OCI-LY7 (cell line): ENCODE data around the gene PET100.

ENCODE experiments used
- EZH2phosphoT487 ChIP-seq: fragments of 200-600 bp; sonication (generic); IDR thresholded peaks from 2 replicates; pipeline ENCODE4 v1.6.1; 2018; ENCODE audit warnings: low read depth, borderline replicate concordance, mild to moderate bottlenecking, mixed run types, antibody characterized with exemption, low read length, moderate library complexity, mixed read lengths
- TF ChIP-seq, protein P1 (sequence below): fragments of 200-600 bp; sonication (generic); conservative IDR thresholded peaks from 2 replicates; pipeline ENCODE4 v1.5.1; 2014; ENCODE audit warnings: mild to moderate bottlenecking, antibody characterized with exemption, low read length, moderate library complexity, mixed read lengths

DNA sequence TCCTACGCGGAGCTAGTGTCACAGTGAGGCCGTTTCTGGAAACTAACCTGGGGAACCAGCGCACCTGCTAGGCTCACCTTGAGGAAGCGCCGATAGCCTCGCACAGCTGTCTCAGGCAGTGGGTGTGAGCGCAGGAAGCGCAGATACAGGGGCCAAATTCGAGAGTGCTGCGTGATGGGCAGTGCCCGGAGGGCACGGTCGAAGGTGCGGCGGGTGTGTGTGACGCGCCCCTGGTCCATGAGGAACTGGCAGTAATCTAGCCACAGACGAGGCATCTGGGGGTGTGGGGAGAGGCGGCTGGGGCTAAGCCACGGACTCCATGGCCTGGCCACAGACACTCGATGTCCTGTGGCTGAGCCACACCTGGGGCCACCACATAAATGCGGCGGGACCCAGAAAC is 2.4 kb upstream of the PET100 start:
- TF ChIP-seq, protein P1, sequence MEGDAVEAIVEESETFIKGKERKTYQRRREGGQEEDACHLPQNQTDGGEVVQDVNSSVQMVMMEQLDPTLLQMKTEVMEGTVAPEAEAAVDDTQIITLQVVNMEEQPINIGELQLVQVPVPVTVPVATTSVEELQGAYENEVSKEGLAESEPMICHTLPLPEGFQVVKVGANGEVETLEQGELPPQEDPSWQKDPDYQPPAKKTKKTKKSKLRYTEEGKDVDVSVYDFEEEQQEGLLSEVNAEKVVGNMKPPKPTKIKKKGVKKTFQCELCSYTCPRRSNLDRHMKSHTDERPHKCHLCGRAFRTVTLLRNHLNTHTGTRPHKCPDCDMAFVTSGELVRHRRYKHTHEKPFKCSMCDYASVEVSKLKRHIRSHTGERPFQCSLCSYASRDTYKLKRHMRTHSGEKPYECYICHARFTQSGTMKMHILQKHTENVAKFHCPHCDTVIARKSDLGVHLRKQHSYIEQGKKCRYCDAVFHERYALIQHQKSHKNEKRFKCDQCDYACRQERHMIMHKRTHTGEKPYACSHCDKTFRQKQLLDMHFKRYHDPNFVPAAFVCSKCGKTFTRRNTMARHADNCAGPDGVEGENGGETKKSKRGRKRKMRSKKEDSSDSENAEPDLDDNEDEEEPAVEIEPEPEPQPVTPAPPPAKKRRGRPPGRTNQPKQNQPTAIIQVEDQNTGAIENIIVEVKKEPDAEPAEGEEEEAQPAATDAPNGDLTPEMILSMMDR = no peak
- TF ChIP-seq EZH2phosphoT487 = no peak
